ENCODE measurements around the gene RNLS.

DNA sequence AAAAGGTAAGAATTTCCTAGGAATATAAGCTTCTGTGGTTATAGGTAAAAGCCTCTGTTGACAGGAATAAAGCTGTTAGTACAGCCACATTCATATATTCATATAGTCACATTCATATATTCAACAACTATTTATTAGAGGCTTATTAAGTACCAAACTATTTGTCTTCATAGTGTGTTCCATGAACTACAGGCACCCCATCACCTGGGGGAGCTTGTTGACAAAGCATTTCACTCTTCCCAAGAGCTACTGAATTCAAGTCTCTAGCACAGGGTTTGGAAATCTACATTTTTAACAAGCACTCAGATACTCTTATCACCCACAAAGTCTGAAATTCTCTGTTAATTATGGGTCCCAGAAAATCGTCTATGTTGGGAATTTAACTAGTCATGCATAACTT, 110.6 kb downstream of the RNLS start:
- no peak for TF ChIP-seq POLR2A (IDR thresholded peaks at IDR 0.05)
- TF ChIP-seq, protein P1, sequence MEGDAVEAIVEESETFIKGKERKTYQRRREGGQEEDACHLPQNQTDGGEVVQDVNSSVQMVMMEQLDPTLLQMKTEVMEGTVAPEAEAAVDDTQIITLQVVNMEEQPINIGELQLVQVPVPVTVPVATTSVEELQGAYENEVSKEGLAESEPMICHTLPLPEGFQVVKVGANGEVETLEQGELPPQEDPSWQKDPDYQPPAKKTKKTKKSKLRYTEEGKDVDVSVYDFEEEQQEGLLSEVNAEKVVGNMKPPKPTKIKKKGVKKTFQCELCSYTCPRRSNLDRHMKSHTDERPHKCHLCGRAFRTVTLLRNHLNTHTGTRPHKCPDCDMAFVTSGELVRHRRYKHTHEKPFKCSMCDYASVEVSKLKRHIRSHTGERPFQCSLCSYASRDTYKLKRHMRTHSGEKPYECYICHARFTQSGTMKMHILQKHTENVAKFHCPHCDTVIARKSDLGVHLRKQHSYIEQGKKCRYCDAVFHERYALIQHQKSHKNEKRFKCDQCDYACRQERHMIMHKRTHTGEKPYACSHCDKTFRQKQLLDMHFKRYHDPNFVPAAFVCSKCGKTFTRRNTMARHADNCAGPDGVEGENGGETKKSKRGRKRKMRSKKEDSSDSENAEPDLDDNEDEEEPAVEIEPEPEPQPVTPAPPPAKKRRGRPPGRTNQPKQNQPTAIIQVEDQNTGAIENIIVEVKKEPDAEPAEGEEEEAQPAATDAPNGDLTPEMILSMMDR (IDR thresholded peaks at IDR 0.05): no peak

All from testis (tissue), 2 donors.